Peyer's patch (tissue), 4 donors: ENCODE measurements around the gene AKAP7.

ENCODE experiments used
- CTCF ChIP-seq, 6 experiments: fragments of 450-650 bp in 4 of 6; fragments of 200-600 bp in 2 of 6; sonication (generic) in 1 of 6; IDR thresholded peaks; one replicate each; pipeline ENCODE4 v1.5.1; 2017 to 2019; ENCODE audit warnings: antibody characterized with exemption in 6 of 6, mild to moderate bottlenecking in 3 of 6, moderate library complexity in 1 of 6
- POLR2A ChIP-seq, 2 donors: fragments of 450-650 bp; IDR thresholded peaks; one replicate each; pipeline ENCODE4 v1.5.1; 2017; ENCODE audit warnings: antibody characterized with exemption in 2 of 2, mild to moderate bottlenecking in 2 of 2, moderate library complexity in 2 of 2

- no peak for TF ChIP-seq CTCF (IDR thresholded peaks at IDR 0.05)
- no peak for TF ChIP-seq POLR2A (IDR thresholded peaks at IDR 0.05)
These were observed 33.2 kb upstream of the AKAP7 start for GRCh38 chr6:131101911-131102680.
